DOHH2 (cell line): ENCODE results near the gene PTK7.

Experiments
- CTCF ChIP-seq: fragments of 200-600 bp; sonication (generic); IDR thresholded peaks from one replicate; pipeline ENCODE4 v1.5.1; 2014; ENCODE audit warnings: antibody characterized with exemption, mild to moderate bottlenecking, low read depth, low read length; ENCODE audit not compliant: poor library complexity, severe bottlenecking
- EZH2phosphoT487 ChIP-seq: fragments of 200-600 bp; sonication (generic); IDR thresholded peaks from 2 replicates; pipeline ENCODE4 v1.6.1; 2017; ENCODE audit warnings: borderline replicate concordance, mild to moderate bottlenecking, antibody characterized with exemption, low read length, moderate library complexity, mixed read lengths

DNA sequence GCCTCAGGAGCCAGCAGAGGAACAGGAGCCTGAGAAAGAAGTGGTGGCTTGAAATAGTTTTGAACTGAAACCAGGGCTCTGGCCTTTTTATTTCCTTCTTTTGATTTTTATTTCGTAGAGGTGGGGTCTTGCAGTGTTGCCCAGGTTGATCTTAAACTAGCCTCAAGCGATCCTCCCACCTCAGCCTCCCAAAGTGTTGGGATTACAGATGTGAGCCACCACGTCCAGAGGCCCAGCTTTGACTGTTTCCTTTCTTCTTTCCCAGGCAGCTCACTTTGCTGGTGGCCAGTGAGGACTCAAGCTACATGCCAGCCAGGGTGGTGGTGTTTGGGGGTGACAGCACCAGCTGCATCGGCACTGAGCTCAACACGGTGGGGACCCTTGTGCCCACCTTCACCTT is 126.3 kb downstream of the PTK7 start:
- TF ChIP-seq EZH2phosphoT487 (no peak), CTCF (no peak)
